HG03571 (cell line): Measurements from ENCODE around the gene P2RY12.

ENCODE experiments used
- ATAC-seq: cut with Tn5 transposase; IDR thresholded peaks from one replicate; pipeline ENCODE4 v1.9.1; 2021; ENCODE audit not compliant: unreplicated experiment

P2RY12 gene

DNA sequence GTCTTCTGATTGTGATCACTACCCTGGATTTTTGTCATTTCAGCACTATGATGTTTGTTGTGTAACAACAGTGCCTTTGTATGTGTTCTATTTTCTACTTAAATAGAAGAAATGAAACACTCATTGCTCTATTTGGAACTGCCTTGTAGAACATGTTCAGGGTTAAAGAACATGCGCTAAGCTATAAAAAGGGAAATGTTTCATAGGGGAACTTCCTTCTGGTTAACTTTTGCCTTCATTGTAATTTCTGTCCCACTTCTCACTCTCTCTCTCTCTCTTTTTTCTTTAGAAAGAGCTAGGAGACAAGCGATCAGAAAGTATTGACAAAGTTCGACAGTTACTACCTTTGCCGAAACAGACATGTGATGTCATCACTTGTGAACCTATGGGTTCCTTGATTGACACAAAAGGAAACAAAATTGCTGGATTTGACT is at the start of gene P2RY12:
TSS of gene P2RY12 (minus strand) at position 13 of the 434 bp plus-strand sequence. CDS start 45,908 bp downstream, outside the sequence.
- peak; percentile 25 for ATAC-seq

DNA sequence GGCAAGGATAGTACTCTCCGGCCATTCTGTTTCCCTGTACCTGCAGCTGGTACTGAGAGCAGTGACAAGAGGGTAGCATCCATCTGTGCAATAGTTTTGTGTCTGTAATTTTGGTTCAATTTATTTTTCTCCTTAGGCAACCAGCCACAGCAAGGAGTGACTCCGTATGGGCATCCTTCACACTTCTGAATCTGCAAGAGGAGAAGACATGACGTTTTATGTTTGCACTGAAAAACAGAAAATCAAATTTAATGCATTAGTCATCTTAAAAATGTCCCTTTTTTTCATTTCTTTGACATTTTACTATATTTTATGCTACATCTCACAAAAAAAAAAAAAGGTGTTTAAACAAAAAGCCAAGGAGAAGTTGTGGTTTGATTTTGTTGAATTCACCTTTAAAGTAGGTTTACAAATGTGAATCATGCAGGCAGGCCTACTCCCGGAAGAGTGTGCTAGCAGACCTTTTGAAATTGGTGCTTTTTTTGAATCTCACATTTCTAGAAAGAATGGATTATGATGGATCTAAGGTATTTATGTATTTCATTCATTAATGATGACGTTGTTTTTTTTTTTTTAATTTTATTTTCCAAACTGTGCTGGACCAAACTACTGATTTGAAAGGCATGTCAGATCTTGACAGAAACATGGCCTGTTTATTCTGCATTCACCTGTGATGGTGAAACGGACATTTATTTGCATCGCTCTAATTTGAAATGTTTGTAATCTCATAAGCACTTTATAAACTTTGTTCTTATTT is 48.2 kb upstream of the P2RY12 start:
- ATAC-seq = no peak

DNA sequence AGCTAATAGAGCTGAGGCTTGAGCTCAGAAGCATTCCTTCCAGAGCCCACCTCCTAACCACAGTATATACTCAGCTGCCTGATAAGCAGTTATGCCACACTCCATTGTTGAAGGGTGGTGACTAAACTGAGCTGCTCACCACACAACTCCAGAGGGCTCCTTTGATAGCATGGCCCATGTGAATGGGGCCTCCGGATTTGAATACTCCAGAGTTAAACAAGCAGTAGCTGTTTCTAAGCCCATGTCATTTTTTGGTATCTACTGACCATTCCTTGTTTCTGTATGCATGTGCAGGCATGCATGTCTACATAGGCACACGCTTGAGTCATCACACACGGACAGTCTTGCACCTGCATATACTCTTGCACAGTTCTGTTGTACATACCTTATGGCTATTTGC is 47.4 kb upstream of the P2RY12 start:
- no peak for ATAC-seq

DNA sequence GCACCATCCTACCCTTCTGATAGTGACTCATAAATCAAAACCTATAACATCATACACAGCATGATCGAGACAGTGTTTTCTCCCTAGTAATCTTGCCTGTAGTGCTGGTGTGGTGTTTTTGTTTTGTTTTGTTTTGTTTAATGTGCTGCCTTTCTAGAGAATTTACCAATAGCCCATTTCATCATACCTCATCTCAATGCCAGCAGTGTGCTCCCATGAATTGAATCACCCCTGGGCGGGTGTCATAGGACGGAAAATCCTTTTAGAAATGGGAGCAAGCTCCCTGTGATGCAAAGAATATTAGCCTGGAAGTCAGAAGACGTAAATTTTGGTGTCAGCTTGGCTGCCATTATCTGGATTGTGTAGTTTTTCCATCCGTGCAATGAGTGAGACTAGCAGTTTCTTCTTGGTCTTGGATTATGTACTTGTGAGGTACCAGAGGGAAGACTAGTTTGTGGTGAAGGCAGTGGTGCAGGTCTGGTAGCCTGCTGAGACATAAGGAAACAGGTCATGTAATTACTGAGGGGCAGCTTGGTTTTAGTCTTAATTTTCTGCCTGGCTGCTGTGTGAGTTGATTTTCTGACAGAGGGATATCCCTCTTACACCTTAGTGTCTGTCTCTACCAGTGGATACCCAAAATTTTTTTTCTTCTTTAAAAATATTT is 46.4 kb upstream of the P2RY12 start:
- ATAC-seq = no peak

DNA sequence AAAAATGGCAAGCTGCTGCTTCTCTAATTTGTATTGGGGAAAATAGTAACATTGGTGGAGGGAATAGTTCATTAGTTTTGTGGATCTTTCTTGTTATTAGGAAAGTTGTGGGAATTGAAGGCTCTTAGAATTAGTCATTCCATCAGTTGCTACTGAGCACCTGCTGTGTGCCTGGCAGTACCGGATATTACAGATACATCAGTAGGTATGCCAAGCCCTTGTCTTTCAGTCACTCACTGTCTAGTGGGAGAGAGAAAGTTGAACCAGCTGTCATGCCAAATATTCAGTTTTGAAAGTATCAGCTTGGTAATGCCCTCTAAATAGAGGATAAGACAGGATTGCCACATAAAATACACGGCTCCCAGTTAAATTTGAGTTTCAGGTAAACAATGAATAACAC is 43.8 kb upstream of the P2RY12 start:
- ATAC-seq = no peak

DNA sequence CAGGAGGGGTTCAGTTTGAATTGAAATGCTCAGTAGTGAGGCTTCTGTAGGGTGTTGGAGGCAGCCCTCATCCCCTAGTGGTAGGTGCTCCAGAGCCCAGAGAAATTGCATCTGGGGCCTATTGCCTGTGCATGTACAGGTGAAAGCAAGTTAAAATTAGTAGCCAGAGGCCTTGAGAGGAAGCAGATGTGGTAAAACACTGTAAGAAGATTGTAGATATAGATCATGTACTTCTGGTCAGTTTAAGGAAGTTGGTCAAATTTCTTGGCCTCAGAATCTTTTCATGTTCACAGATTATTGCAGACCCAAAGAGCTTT is 41.7 kb upstream of the P2RY12 start:
- peak; percentile 77 for ATAC-seq

DNA sequence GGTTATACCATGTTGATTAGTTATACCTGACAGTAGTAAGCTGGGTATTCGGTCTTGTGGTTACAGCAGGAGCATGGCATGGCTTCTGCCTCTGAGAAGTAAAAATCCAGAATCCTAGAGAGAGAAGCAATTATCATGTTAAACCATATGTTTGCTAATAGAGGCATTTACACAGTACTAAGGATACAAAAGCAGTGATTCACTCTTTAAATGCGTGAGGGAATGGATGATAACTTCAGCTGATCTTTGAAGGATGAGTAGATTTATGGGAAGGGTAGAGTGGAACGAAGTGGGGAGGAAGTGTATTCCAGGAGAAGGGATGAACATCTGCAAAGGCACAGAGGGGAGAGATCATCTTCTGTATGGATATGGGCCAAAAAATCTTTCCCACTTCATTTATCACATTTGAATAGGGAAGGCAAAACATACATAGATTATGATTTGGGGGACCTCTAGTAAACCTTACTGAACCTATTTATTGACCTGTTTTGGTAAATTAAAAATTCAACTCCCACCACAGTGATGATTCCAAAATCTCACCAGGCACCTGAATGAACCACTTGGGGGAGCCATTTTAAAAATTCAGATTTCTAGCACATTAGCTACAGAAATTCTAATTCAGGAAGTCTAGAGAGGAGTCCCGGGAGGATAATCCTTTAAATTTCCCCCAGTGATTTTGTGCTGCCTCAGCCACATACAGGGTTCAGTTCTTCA is 41.2 kb upstream of the P2RY12 start:
- peak; percentile 22 for ATAC-seq

DNA sequence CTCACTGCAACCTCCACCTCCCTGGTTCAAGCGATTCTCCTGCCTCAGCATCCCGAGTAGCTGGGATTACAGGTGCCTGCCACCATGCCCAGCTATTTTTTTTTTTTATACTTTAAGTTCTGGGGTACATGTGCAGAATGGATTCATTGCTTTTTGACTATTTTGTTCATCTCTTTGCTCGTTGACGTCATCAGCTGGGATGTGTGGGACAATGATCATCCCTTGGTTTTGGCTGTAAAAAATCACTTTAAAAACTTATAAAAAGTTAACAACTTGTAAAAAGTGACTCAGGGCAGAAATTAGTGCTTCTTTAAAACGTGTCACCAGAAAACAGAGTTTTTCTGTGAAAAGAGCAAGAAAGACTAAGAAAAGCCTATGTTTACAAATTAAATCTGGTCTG is 38.5 kb upstream of the P2RY12 start:
- no peak for ATAC-seq

DNA sequence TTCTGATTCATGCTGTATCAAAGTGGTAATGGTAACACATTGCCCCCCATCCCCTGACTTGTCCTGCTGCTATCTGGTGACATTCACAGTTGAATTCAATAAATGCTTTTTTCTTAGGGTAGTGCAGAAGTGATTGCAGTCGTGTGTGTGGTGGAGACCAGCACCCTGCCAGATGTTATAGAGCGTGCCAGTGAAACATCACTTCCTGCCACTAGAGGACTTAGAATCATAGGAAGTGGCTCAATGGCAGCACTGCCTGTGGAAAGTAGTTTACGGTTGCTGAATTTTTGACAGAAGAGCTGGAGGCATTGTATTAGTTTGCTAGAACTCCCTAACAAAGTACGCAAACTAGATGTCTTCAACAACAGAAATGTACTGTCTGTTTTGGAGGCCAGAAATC is 37.4 kb upstream of the P2RY12 start:
- ATAC-seq = peak; percentile 59

DNA sequence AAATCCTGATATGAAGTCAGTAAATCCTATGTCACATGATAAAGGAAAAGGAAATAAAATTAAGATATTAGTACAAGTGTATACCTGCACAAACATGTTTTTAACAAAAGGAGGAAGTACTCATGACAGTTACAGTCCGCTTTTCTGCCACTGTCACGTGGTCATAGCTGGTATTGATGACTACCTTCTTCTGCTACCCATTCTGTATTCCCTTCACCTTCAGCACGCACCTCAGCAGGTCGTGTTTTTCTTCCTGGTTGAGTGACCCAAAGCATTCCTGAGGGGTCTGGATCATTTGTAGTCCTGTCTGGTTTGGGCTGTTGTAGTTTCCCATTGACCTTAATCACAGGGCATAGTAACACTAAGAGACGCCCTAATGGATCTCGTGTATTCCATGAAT is 35.3 kb upstream of the P2RY12 start:
- ATAC-seq = no peak

DNA sequence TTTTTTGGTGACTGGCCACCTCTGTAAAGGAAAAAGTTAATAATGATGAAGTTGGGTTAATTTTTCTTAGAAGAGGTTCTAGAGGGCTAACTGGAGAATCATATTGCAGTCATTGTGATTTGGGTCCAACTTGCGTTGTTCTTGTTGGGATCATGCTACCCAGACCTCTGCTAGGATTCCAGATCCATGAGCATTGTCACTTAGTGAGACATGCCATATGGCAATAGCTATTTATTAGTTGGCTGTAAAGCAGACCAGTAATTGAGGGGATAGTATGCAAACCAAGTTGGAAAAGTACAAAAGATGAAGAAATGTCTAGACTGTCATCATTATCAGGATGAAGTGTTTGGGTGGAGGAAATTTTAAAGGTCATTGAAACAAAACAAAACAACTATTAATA is 30.7 kb upstream of the P2RY12 start:
- no peak for ATAC-seq

DNA sequence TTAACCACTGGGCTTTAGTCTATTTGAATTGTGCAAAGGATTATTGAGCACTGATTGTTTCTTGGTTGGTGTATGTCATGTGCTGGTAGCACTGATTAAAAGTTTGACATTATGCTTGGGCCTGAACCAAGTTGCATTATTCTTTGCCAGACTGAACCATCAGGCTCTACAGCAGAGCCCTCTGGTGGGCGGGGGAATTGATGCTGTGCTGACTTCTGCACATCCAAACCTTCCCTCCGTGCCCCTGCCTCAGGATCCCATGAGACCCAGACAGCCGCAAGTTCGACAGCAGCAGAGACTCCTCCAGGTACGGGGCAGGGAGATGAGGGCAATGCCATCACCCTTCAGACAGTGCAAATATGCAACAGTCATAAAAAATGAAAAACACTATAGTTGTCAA is 28.4 kb upstream of the P2RY12 start:
- no peak for ATAC-seq

DNA sequence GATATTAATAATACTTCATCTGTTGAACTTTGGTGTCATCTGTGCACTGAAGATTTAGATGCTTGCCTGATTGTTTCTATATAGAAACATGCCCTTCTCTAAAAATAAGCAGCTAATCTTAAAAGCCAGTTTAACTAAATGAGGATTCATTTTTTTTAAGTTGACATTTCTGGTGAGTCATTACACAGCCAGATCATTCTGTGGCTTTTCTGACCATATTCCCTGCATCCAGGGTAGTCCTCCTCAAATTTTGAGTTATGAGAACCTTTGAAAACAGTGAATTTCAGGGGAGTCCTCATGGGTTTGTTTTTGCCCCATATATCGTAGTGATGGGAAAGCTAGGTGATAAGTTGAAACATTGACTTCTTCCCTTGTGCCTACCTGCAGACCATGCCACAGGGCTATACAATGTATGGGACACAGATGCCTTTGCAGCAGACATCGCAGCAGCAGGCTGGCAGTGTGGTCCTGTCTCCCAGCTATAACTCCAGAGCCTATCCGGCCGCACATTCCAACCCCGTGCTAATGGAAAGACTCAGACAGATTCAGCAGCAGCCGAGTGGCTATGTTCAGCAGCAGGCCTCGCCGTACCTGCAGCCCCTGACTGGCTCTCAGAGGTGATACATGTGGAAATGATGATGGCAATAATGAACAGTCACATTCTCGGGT is 26.5 kb upstream of the P2RY12 start:
- ATAC-seq = no peak

DNA sequence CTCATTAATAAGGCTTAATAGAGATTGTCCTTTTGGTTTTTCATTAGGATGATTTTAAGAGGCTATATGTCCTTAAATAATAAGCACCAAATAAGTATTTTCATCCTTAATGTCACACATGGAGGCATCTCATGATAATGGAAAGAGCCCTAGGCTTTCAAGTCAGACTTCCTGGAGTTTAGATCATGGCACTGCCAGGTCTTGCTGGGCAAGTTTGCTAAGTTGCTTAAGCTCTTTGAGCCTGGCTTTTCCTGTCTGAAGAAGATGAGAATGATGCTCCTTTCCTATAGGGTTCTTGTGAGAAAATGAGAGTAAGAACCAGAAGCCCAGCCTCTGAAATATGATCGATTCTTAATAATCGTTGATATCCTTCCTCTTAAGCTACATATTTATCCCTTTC is 23.4 kb upstream of the P2RY12 start:
- no peak for ATAC-seq

DNA sequence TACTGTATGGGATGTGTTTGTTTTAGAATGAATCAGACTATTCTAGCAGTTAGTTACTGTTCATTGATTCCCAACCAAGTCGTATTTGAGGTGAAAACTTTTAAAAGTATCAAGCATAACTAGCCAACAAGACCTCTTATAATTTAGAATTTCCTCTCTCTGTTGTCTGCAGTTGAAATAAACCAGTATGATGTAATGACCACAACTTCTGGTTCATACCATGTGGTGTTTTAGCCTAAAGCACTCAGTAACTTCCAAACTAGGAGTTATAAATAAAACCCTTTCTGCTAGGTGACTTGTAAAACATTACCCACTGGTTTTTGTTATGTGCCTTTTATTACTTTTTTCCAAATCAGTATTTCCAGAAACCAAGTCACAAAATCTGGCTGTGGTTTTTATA is 19.8 kb upstream of the P2RY12 start:
- peak; percentile 88 for ATAC-seq

DNA sequence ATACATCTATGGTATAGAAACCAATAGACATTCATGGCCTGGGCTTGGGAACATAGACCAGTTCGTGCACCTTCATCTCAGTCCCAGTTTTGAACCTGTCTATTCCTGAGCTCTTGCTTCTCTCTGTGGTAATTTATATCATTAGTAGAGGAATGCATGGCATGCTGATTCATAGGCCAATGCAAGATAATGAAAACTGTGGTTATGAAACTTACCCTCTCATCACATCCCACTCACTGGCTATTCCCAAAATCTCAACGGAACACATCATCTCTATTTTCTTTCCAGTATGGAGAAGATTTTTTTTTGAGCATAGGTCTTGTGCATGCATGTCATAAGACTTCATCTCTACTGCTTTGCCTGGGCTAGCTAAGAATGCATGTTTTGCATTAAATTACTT is 18.7 kb upstream of the P2RY12 start:
- ATAC-seq = no peak

DNA sequence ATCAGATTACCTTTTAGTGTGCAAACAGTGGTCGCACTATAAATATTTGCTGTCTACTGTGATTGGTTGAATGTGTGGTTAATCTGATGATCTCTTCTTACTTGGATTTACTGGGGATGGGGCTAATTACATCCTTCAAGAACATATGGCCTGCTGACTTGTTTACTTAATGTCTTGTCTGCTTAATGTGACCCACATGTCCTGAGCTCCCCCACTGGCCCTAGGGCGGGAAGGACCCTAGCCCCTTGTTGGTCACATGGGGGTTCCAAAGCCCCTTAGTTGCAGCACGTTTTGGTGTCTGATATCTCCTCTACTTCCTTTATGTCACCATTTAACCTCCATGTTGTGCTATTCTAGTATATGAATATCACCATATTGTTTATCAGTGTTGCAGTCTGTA is 17.8 kb upstream of the P2RY12 start:
- no peak for ATAC-seq

DNA sequence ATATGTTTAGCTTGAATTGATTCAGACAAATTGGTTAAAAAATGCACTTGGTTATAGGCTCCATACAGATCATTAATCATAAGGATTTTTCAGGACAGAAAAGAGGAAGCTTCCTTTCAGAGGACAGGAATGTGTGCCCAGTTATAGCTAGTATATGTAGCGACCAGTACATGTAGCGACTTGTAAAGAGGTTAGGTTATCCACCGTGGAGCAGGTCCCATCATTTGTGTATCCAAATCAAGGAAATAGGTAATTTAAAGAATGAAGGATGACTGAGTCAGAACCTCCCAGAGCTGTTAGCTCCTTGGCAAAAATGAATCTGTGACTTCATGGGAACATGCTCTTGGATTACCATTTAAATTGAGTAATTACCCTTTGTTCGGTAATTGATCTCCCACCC is 15.8 kb upstream of the P2RY12 start:
- no peak for ATAC-seq

DNA sequence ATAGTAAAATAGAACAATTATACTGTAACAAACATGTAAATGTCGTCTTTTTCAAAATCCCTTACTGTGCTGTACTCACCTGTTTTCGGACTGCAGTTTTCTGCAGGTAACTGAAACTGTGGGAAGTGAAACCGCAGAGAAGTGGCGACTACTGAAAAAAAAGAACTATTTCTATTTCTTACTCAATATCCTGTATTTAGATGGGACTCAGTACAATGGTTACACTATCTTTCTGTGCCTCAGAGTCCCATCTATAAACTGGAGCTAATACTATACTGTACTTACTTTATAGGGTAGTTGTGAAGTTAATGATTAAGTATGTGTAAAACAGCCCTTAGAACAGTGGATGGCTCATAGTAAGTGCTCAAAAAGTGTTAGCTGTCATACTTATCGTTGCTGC is 14.3 kb upstream of the P2RY12 start:
- ATAC-seq = no peak

DNA sequence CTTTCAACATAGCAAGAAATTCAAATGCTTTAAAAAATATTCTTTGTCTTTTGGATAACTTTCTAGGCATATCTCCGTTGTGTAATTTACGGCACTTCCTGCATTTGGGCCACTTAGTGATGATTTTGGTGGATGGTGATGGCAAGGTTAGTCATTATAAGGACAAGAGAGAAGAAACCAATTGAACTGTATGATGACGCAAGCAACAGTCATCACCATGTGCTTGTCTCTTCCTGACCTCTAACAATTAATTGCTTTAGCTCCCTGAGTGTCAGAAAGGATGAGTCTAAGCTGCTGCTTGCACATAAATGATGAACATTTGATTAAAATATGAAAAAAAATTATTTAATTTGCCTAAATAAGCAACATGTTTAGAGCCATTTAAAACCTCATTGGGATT is 11.3 kb upstream of the P2RY12 start:
- ATAC-seq = no peak

DNA sequence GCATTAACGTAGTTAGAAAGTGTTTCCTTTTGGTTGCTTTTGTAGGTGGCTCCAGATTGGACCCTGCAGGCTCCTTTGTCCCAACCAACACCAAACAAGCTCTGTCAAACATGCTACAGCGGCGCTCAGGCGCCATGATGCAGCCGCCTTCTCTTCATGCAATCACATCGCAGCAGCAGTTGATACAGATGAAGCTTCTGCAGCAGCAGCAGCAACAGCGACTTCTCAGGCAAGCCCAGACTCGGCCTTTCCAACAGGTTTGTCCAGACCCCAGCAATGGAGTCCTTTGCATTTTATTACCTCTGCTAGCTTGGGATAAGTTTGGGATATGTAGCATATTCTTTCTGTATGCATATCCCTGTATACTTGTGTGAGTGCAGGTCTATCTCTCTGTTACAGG is 10.1 kb upstream of the P2RY12 start:
- no peak for ATAC-seq

DNA sequence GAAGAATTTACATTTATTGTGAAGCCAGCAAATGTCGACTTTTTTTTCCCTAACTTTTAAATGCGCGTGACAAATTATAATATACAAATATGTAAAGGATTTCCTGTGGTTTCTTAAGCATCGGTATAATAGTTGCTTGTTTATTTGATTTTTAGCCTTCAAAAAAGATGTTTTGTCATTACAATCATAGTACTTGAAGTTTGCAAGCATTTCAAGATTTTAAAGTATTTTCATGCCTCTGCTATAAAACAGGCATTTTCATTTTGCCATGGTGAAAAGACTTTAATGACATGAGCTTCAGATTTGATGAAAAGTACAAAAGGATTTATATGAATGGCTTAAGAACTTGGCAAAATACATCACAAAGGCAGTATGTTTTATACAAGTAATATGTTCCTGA is 9.4 kb upstream of the P2RY12 start:
- ATAC-seq = no peak
